Endothelial cell of umbilical vein (primary cell): Measurements from ENCODE around the gene NKD2. TPM values are rescaled to one million over a fixed set of nuclear protein-coding genes. Genes with fewer than 3 reads are reported as not detected.

Experiments used
- BruUV-seq: library from RNA; stranded (reverse); fragments of 400-500 nt; replicated peaks from 2 replicates; lab custom pipeline; 2021; lab: Mats Ljungman, UMichigan
- CTCF ChIA-PET: fragments of 300-600, 350-600 bp; sonication (Branson Sonifier 250); formaldehyde crosslinking; loops from one replicate; lab custom pipeline; 2021; ENCODE audit warnings: antibody characterized with exemption, inconsistent platforms; lab: Charles Lee
- POLR2A ChIA-PET: fragments of 300-600, 350-600 bp; sonication (Branson Sonifier 250); formaldehyde crosslinking; loops from one replicate; lab custom pipeline; 2021; ENCODE audit warnings: antibody characterized with exemption, inconsistent platforms; lab: Charles Lee
- DNase-seq: peaks from one replicate; pipeline ENCODE4 v3.0.0-alpha.2; 2011; ENCODE audit warnings: low read depth, low spot score
- FAIRE-seq: peaks from 2 replicates; lab custom pipeline; 2011; peaks lifted over from hg19 to GRCh38; lab: Jason Lieb, UNC
- H2AFZ ChIP-seq: 2 replicates; pipeline ENCODE4 v1.6.0; 2012; ENCODE audit warnings: low read depth, low read length, control low read depth, inconsistent platforms
- H3K27ac ChIP-seq: 2 replicates; pipeline ENCODE4 v1.5.1; 2011; ENCODE audit warnings: low read depth, mild to moderate bottlenecking, control low read depth, low read length, moderate library complexity; ENCODE audit not compliant: insufficient read depth
- H3K27me3 ChIP-seq, 2 experiments: 2 replicates each; pipeline versions ENCODE4 v1.6.0 to v1.6.1; 2011; ENCODE audit warnings: low read length in 2 of 2, mixed read lengths in 1 of 2; ENCODE audit not compliant: control insufficient read depth in 2 of 2, insufficient read depth in 2 of 2
- H3K36me3 ChIP-seq, 2 experiments: 2 replicates in 1 of 2; 3 replicates in 1 of 2; pipeline ENCODE4 v1.5.1; 2011; ENCODE audit warnings: low read length in 2 of 2, mild to moderate bottlenecking in 1 of 2, moderate library complexity in 1 of 2; ENCODE audit not compliant: control insufficient read depth in 2 of 2, insufficient read depth in 2 of 2; ENCODE audit errors: extremely low read depth in 1 of 2
- H3K4me1 ChIP-seq: 3 replicates; pipeline ENCODE4 v1.5.1; 2011; ENCODE audit warnings: mild to moderate bottlenecking, low read length; ENCODE audit not compliant: control insufficient read depth, insufficient read depth; ENCODE audit errors: extremely low read depth
- H3K4me2 ChIP-seq: 2 replicates; pipeline ENCODE4 v1.6.1; 2011; ENCODE audit warnings: low read length, control low read depth, mixed read lengths; ENCODE audit not compliant: insufficient read depth
- H3K4me3 ChIP-seq, 3 experiments: fragments of 200-600 bp in 1 of 3; sonication (generic), shearing (Covaris generic) in 1 of 3; replicated peaks in 1 of 3; 2 replicates each; pipeline ENCODE4 v1.5.1; 2011 to 2016; ENCODE audit warnings: control low read depth in 3 of 3, low read length in 3 of 3, mild to moderate bottlenecking in 2 of 3, inconsistent platforms in 1 of 3, low read depth in 1 of 3, moderate library complexity in 1 of 3; ENCODE audit not compliant: insufficient read depth in 1 of 3
- H3K79me2 ChIP-seq: 2 replicates; pipeline ENCODE4 v1.6.0; 2012; ENCODE audit warnings: low read length, inconsistent platforms; ENCODE audit not compliant: control insufficient read depth, insufficient read depth
- H3K9ac ChIP-seq: replicated peaks from 2 replicates; pipeline ENCODE3; 2011; ENCODE audit warnings: low read length, control low read depth; ENCODE audit not compliant: insufficient read depth; ENCODE audit errors: extremely low read depth
- H3K9me1 ChIP-seq: replicated peaks from 3 replicates; pipeline ENCODE4 v1.6.0; 2011; ENCODE audit warnings: mild to moderate bottlenecking, low read length; ENCODE audit not compliant: control insufficient read depth, insufficient read depth; ENCODE audit errors: extremely low read depth
- H3K9me3 ChIP-seq: replicated peaks from 2 replicates; pipeline ENCODE4 v1.5.1; 2012; ENCODE audit warnings: low read length, inconsistent platforms; ENCODE audit not compliant: control insufficient read depth, insufficient read depth
- H4K20me1 ChIP-seq: replicated peaks from 2 replicates; pipeline ENCODE3; 2011; ENCODE audit warnings: mild to moderate bottlenecking, low read length; ENCODE audit not compliant: control insufficient read depth, insufficient read depth; ENCODE audit errors: extremely low read depth
- CTCF ChIP-seq, 2 donors: IDR thresholded peaks; 1 replicate in 1 of 2; 2 replicates in 1 of 2; pipeline ENCODE4 v1.5.1; 2011; ENCODE audit warnings: low read length in 2 of 2, mild to moderate bottlenecking in 2 of 2, moderate library complexity in 2 of 2, control low read depth in 1 of 2, inconsistent platforms in 1 of 2, low read depth in 1 of 2; ENCODE audit not compliant: insufficient read depth in 1 of 2; ENCODE audit errors: extremely low read depth in 1 of 2
- POLR2A ChIP-seq: IDR thresholded peaks from 2 replicates; pipeline ENCODE4 v1.6.1; 2012; ENCODE audit warnings: low read depth, mild to moderate bottlenecking, control low read depth, low read length
- dilution Hi-C: fragments of 300-500 bp; cut with MboI; formaldehyde crosslinking; loops from one replicate; pipeline ENCODE4 v1.15.0; 2019; ENCODE audit warnings: low sequenced_read_pairs; ENCODE audit not compliant: extremely low pct_ligation_motif_present
- intact Hi-C: fragments of 100-400 bp; cut with micrococcal nuclease; formaldehyde crosslinking; loops from one replicate; pipeline ENCODE4 v1.10.0; 2022
- polyA plus RNA-seq, 4 experiments: library from polyadenylated mRNA; depleted of rRNA in 3 of 4; stranded (reverse) in 3 of 4; unstranded in 1 of 4; fragments of >200 nt; gene quantifications; 2 replicates each; pipeline versions ENCODE4 v1.2.1 to v1.2.3, GENCODE V29; 2011 to 2012; ENCODE audit warnings: missing spikeins in 1 of 4
- total RNA-seq: library from RNA; stranded (reverse); gene quantifications from 2 replicates; pipeline ENCODE4 v1.2.3, GENCODE V29; 2021
- TF ChIP-seq, protein P1 (sequence below): IDR thresholded peaks from 2 replicates; pipeline ENCODE4 v1.6.1; 2011; ENCODE audit not compliant: insufficient read depth, insufficient read length

The NKD2 gene
- total and polyA plus RNA-seq, 2 donors (not counting 3 experiments of a cell fraction or from before 2014, with no cell fraction given): 0.08 TPM; not detected in 1

GRCh38 chr5:989961-990530, 18.6 kb upstream of the NKD2 start:
- no TSS peak for BruUV-seq
- H3K36me3 ChIP-seq: no peaks in the 10 kb centered on the region
- no peak overlapping the region for H3K4me2 ChIP-seq
- H3K79me2 ChIP-seq: no peaks in the 10 kb centered on the region
- no peaks in the 10 kb centered on the region for H3K9me1 ChIP-seq
- FAIRE-seq (no peak), DNase-seq (peak; percentile 62)
- no peaks in the 10 kb centered on the region for H4K20me1 ChIP-seq
- H3K4me3 ChIP-seq: no peak overlapping the region
- H3K9ac ChIP-seq: no peak overlapping the region
- peaks cover 3 to 4% of the 10 kb centered on the region in 2 experiments for H3K27me3 ChIP-seq
- CTCF ChIA-PET: interaction anchor here (0.6 to 1.7 kb wide), 14 partner anchors 7 to 185 kb away, joined by 3 to 12 read pairs (median 3); partner anchors contain the start of gene NKD2
- H3K27ac ChIP-seq: no peak overlapping the region
- POLR2A ChIA-PET: no interaction called here
- dilution Hi-C loops (no loop called here), intact Hi-C loops (loop anchor here (1.0 kb wide), 1 partner anchor 150 kb away; no protein-coding TSS in a partner anchor)
- peaks cover 3% of the 10 kb centered on the region for H3K4me1 ChIP-seq
- no peak overlapping the region for H2AFZ ChIP-seq
- H3K9me3 ChIP-seq: no peaks in the 10 kb centered on the region
- no peak for TF ChIP-seq POLR2A
- TF ChIP-seq, protein P1, sequence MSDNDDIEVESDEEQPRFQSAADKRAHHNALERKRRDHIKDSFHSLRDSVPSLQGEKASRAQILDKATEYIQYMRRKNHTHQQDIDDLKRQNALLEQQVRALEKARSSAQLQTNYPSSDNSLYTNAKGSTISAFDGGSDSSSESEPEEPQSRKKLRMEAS: no peak
- peak; percentile 5 to 24 for TF ChIP-seq CTCF (IDR thresholded peaks at IDR 0.05; ENCODE audit: extremely low read depth in 1 of 2, insufficient read depth in 1 of 2, low read depth in 1 of 2, low read length in 2 of 2)
